ENCODE measurements around the gene TPR.

Gene TPR

GRCh38 chr1:186326009-186326408 is 49.0 kb downstream of the TPR start:
- no peak for DNase-seq

- DNase-seq: no peak
Measured at GRCh38 chr1:186325239-186325638, 49.8 kb downstream of the TPR start.

GRCh38 chr1:186323865-186324264 is 51.2 kb downstream of the TPR start:
- no peak for DNase-seq

DNA sequence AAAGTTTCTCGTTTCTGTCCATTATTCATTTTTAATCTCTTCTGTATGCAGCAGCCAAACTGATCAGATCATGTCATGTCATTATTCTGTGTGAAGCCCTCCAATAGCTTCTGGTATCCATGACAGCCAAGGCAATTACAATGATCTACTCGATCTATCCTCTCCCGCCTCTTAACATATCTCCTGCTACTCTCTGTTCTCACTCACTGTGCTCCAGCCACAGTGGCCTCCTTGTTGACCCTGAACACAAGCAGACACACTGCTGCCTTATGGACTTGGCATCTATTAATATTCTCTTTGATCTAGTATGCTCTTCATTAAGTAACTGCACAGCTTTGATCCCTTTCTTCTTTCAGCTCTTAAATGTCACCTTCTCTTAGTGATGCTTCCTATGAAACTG is 59.5 kb downstream of the TPR start:
- DNase-seq: no peak

DNA sequence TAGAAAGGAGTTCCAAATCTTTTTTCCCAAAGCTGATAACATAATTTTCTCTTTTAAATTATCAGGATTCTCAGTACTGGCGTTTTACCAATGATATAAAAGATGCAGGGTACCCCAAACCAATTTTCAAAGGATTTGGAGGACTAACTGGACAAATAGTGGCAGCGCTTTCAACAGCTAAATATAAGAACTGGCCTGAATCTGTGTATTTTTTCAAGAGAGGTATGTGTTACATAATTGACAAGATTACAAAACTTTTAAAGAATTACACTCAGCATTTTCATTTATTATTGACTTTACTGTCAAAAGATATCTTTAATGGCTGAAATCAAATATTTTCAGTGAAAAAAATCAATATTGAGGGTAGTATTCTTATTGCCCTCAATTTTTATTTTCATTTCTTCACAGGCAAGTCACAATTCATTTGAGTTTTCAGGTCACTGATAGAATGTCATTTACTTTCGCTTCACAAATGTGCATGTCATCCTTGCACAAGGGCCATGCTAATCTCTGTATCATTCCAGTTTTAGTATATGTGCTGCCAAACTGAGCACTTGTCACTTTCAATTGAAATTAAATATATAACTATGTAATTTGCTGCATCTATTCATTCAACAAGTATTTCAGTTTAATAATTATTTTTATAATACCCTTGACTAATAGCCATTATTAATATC is 63.5 kb downstream of the TPR start:
- no peak for DNase-seq

DNA sequence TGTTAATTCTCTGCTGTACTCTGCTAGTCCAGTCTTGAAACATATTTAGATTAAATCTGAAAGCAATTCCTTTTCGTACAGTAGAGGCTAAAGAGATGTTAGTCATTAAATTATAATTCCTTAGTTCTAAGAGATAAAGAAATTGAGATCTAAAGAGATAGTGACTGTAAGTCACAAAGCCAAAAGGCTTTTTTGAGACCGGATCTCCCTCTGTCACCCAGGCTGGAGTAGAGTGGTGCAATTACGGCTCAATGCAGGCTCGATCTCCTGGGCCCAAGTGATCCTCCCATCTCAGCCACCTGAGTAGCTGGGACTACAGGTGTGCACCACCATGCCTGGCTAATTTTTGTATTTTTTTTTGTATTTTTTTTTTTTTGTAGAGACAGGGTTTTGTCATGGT is 64.7 kb downstream of the TPR start:
- no peak for DNase-seq

- DNase-seq: no peak
Measured at GRCh38 chr1:186308264-186309060, 66.6 kb downstream of the TPR start.

DNA sequence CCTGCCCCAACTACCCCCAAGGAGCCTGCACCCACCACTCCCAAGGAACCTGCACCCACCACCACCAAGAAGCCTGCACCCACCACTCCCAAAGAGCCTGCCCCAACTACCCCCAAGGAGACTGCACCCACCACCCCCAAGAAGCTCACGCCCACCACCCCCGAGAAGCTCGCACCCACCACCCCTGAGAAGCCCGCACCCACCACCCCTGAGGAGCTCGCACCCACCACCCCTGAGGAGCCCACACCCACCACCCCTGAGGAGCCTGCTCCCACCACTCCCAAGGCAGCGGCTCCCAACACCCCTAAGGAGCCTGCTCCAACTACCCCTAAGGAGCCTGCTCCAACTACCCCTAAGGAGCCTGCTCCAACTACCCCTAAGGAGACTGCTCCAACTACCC is 67.6 kb downstream of the TPR start:
- no peak for DNase-seq

DNA sequence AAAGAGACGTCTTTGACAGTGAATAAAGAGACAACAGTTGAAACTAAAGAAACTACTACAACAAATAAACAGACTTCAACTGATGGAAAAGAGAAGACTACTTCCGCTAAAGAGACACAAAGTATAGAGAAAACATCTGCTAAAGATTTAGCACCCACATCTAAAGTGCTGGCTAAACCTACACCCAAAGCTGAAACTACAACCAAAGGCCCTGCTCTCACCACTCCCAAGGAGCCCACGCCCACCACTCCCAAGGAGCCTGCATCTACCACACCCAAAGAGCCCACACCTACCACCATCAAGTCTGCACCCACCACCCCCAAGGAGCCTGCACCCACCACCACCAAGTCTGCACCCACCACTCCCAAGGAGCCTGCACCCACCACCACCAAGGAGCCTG is 68.5 kb downstream of the TPR start:
- DNase-seq: no peak

DNA sequence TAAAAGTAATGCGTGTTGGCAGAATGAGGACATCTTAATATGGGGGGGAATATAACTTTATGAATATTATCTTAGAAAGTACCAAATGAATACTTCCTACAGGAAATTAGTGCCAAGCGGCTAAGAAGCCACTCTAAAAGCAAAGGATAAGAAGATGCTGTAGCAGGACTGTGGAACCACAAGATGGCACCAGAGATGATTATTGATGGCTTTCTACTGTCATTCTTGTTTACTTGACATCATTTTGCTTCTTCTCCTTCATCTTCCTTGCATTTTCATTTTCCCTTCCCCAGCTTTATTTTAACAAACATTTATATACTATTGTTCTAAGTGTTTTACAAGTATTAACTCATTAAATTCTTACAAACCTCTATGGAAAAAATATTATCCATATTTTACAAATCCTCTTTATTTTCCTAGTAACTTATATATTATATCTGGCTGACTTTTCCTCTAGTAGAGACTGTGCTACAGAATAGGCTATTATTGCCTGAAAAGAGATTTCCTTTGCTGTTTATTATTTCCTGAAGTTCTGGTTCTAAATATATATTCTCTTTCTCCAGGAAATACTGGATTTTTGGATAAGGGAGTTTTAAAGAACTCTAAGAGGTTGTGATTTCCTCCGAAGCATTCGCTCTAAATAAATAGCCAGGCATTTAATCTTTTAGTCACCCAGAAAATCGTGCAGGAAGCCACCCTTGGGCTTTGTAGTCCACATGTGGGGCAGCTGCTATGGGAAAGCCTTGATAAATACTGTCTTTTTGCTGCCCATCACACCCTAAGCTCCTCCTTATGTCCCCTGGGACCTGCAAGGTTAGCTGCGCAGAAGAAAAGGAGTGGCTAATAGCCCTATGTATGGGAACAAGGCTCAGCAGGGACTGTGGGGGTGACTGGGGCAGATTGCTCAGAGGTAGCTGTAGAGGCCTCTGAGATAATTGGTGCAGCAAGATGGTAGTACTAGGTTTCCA is 69.8 kb downstream of the TPR start:
- DNase-seq: no peak

DNA sequence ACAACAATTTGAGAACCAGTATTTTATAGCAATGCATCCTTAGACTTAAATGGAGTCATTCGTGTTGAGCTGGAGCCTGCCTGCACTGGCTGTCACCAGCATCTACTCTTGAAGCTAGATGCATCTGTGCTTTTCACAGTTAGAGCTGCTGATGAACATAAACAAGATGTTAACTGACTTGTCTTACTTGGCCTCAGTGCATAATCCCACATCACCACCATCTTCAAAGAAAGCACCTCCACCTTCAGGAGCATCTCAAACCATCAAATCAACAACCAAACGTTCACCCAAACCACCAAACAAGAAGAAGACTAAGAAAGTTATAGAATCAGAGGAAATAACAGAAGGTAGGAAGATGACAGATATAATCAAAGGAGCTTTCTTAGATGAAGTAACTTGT is 71.1 kb downstream of the TPR start:
- no peak for DNase-seq

- no peak for DNase-seq
Measured at GRCh38 chr1:186302381-186302920, 72.6 kb downstream of the TPR start.

GRCh38 chr1:186301448-186301847 is 73.6 kb downstream of the TPR start:
- DNase-seq: no peak

- no peak for DNase-seq
Measured at GRCh38 chr1:186300056-186300455, 75.0 kb downstream of the TPR start.

DNA sequence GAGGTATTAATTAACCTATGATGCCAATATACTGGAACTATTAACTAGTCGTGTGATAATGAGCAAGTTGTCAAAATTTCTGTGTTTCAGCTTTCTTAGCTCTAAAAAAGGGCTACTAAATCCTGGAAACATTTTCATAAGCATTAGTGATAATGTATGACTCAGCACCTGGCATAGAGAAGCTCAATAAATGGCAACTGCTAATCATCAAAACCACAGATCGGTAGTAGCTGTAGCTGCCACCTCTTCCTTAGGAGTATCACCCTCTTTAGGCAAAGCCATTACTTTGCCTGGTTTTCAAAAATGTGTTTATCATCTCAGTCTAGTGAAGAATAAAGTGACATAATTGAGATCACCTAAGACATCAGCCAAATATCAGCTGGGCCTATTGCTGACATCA is 75.5 kb downstream of the TPR start:
- DNase-seq: no peak

DNA sequence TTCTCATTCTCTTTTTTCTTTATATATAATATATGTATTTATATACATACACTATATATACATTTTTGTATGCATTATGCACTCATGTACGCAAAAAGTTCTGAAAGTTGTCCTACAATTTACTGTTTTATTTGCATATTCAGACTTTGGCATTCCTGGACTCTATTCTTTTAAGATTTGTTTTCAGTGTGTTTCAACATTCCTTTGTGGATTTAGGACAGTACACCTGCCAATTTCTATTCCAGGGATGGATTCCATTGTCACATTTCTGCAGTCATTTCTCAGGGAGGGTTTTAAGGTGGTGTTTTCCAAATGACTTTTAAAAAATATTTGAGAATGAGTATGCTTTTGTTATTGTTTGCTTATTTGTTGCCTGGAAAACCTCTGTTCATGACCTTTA is 76.2 kb downstream of the TPR start:
- no peak for DNase-seq

DNA sequence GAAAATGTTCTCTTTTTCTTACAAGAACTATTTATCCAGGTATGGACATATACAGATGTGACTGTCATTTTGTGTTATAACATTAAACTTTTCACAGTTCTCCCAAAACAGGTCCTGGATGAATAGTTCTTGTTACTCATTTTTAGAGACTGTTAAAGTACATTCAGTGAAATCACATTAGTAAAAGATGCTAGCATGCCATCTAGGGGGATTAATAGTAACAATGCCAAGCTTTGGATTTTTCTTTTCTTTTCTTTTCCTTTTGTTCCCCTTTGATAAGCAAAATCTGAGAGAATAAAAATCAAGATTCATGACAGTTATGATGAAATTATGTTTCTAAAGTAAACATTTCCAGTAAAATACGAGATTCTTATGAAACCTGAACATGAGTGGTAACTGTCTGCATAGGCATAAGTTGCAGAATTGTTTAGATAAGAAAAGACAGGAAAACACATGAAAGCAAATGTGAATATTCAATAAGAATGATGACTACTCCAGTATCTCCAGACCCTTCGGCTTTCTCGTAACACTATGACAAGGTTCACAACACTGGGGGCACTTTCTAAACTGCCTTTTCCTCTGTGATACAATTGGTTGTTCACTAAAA is 77.5 kb downstream of the TPR start:
- no peak for DNase-seq

DNA sequence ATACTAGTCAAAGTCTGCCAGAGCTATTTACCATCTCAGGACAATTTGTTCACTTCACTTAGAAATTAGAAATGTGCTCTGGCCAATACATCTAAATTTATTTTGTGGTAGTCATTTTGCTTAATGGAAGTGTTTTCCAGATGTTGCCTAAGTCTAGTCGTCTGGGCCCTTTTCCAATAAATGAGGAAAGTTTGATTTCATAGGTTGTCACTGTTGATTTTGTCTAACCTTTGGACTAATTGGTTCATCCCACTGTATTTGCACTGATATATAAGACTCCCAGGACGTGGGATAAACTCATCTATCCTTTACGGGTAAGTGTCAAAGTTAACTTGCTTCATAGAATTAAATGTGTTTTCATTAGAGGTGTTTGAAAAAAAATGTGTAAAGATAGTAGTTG is 79.1 kb downstream of the TPR start, which contains the start of gene PRG4:
TSS of gene PRG4 (plus strand) at position 300 of the 400 bp plus-strand sequence.
- no peak for DNase-seq

- DNase-seq: no peak
Measured at GRCh38 chr1:186292875-186293274, 82.2 kb downstream of the TPR start.

DNA sequence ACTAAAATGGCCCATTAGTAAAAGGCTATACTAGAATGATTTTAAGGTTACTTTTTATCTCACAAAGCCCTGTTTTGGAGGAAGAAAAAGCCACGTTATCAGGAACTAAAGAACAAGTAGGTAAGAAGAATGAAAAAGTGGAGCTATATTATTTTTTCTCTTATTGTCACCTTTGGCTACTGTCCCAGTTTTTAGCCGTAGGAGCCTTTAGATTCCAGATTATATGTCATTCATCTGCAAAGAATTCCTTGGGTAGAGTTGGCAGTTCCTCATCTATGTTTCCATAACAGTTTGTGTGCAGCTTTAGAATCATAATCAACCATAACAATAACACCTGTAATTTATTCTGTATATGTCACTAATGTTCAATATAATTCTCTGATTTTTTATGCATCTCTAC is 83.8 kb downstream of the TPR start:
- no peak for DNase-seq

DNA sequence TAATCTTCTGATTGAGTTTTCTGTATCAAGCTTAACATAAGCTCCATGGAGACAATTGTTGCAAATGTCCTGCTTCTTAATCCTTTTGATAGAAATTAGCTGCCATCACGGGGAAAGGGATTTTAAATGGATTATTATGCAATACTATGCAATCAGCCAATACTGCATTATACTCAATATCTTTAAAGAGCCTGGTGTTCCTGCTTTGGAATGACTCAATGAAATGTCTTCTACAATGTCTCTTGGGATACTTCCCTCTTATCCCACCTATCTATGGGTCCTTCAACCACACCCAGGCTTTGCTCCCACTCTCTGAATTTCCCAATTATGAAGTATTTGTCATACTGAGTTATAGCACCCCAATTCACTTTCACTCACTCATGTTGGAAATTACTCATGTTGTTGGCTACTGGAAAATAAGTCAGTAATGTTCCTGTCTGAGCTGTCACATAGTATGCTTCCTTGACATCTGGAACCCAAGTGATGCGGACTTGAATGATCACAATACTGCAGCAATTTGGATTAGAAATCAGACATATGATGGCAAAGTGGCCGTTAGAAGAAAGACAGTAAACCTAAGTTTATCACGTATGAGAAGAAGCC is 85.0 kb downstream of the TPR start:
- DNase-seq: no peak

- DNase-seq: no peak
Measured at GRCh38 chr1:186286615-186287315, 88.3 kb downstream of the TPR start.
